Upper lobe of left lung (tissue), 4 donors: ENCODE data around the gene CLDN18.

ENCODE experiments used
- EP300 ChIP-seq, 4 donors: sonication (generic); formaldehyde crosslinking; IDR thresholded peaks; one replicate each; pipeline ENCODE4 v1.5.1; 2017; ENCODE audit warnings: antibody characterized with exemption in 4 of 4, control low read depth in 2 of 4
- POLR2A ChIP-seq, 4 donors: fragments of 450-650 bp; IDR thresholded peaks; one replicate each; pipeline ENCODE4 v1.5.1; 2016 to 2017; ENCODE audit warnings: antibody characterized with exemption in 4 of 4, mild to moderate bottlenecking in 2 of 4
- POLR2AphosphoS5 ChIP-seq, 2 donors: sonication (generic); formaldehyde crosslinking; IDR thresholded peaks; one replicate each; pipeline ENCODE4 v1.5.1; 2017; ENCODE audit warnings: antibody characterized with exemption in 2 of 2
- TF ChIP-seq, protein P1 (sequence below), 6 experiments: fragments of 450-650 bp in 4 of 6; fragments of 200-600 bp in 2 of 6; sonication (generic) in 2 of 6; IDR thresholded peaks; one replicate each; pipeline ENCODE4 v1.5.1; 2016 to 2019; ENCODE audit warnings: antibody characterized with exemption in 6 of 6

DNA sequence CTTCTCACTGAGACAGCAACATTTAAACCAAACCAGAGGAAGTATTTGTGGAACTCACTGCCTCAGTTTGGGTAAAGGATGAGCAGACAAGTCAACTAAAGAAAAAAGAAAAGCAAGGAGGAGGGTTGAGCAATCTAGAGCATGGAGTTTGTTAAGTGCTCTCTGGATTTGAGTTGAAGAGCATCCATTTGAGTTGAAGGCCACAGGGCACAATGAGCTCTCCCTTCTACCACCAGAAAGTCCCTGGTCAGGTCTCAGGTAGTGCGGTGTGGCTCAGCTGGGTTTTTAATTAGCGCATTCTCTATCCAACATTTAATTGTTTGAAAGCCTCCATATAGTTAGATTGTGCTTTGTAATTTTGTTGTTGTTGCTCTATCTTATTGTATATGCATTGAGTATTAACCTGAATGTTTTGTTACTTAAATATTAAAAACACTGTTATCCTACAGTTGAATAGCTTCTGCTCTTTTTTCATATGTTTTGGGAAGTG is 23.3 kb downstream of the CLDN18 start:
- TF ChIP-seq, protein P1, sequence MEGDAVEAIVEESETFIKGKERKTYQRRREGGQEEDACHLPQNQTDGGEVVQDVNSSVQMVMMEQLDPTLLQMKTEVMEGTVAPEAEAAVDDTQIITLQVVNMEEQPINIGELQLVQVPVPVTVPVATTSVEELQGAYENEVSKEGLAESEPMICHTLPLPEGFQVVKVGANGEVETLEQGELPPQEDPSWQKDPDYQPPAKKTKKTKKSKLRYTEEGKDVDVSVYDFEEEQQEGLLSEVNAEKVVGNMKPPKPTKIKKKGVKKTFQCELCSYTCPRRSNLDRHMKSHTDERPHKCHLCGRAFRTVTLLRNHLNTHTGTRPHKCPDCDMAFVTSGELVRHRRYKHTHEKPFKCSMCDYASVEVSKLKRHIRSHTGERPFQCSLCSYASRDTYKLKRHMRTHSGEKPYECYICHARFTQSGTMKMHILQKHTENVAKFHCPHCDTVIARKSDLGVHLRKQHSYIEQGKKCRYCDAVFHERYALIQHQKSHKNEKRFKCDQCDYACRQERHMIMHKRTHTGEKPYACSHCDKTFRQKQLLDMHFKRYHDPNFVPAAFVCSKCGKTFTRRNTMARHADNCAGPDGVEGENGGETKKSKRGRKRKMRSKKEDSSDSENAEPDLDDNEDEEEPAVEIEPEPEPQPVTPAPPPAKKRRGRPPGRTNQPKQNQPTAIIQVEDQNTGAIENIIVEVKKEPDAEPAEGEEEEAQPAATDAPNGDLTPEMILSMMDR (IDR thresholded peaks at IDR 0.05), result no peak
- TF ChIP-seq POLR2AphosphoS5 (IDR thresholded peaks at IDR 0.05), result no peak
- no peak for TF ChIP-seq POLR2A (IDR thresholded peaks at IDR 0.05)
- no peak for TF ChIP-seq EP300 (IDR thresholded peaks at IDR 0.05)
